Panc1 (cell line): ENCODE data around the gene ACOXL.

Experiments
- CTCF ChIP-seq: fragments of 450-650 bp; IDR thresholded peaks from 2 replicates; pipeline ENCODE4 v1.5.1; 2017; ENCODE audit warnings: mild to moderate bottlenecking
- POLR2AphosphoS5 ChIP-seq: IDR thresholded peaks from 2 replicates; pipeline ENCODE4 v1.6.1; 2012; ENCODE audit warnings: mild to moderate bottlenecking, low read depth, low read length, moderate library complexity
- SIN3A ChIP-seq: IDR thresholded peaks from 2 replicates; pipeline ENCODE4 v1.6.1; 2012; ENCODE audit warnings: low read depth, mild to moderate bottlenecking, low read length, moderate library complexity, borderline replicate concordance; ENCODE audit not compliant: insufficient read depth
- TCF7L2 ChIP-seq: IDR thresholded peaks from 2 replicates; pipeline ENCODE4 v1.6.1; 2011; ENCODE audit warnings: mild to moderate bottlenecking, low read depth, low read length, inconsistent platforms
- TF ChIP-seq, protein P1 (sequence below), 2 experiments: IDR thresholded peaks; 2 replicates each; pipeline ENCODE4 v1.6.1; 2011 to 2012; ENCODE audit warnings: low read depth in 2 of 2, control low read depth in 1 of 2, low read length in 1 of 2, mild to moderate bottlenecking in 1 of 2, moderate library complexity in 1 of 2; ENCODE audit not compliant: insufficient read depth in 1 of 2

DNA sequence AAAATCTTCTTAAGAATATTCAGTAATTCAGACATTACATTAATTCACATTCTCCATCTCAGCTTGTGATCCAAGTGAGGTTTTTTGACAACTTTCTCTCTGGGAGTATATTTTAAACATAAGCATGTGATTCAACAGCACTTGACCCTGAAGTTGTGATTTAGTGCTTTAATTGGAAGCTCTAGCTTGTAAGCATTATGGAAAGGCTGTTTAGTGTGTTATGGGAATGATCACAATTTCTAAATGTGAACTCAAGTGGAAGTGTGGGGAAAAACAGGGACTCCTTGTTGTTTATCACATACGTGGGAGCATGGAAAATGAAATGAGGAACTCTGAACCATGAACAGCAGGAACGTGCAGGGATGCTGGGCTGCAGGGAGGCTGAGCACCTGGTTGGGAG is 239.4 kb downstream of the ACOXL start:
- TF ChIP-seq SIN3A, result no peak
- TF ChIP-seq, protein P1, sequence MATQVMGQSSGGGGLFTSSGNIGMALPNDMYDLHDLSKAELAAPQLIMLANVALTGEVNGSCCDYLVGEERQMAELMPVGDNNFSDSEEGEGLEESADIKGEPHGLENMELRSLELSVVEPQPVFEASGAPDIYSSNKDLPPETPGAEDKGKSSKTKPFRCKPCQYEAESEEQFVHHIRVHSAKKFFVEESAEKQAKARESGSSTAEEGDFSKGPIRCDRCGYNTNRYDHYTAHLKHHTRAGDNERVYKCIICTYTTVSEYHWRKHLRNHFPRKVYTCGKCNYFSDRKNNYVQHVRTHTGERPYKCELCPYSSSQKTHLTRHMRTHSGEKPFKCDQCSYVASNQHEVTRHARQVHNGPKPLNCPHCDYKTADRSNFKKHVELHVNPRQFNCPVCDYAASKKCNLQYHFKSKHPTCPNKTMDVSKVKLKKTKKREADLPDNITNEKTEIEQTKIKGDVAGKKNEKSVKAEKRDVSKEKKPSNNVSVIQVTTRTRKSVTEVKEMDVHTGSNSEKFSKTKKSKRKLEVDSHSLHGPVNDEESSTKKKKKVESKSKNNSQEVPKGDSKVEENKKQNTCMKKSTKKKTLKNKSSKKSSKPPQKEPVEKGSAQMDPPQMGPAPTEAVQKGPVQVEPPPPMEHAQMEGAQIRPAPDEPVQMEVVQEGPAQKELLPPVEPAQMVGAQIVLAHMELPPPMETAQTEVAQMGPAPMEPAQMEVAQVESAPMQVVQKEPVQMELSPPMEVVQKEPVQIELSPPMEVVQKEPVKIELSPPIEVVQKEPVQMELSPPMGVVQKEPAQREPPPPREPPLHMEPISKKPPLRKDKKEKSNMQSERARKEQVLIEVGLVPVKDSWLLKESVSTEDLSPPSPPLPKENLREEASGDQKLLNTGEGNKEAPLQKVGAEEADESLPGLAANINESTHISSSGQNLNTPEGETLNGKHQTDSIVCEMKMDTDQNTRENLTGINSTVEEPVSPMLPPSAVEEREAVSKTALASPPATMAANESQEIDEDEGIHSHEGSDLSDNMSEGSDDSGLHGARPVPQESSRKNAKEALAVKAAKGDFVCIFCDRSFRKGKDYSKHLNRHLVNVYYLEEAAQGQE (IDR thresholded peaks at IDR 0.05; ENCODE audit: insufficient read depth in 1 of 2, low read depth in 2 of 2, low read length in 1 of 2), result no peak
- TF ChIP-seq CTCF, result no peak
- TF ChIP-seq POLR2AphosphoS5, result no peak
- TF ChIP-seq TCF7L2, result no peak
